GM19328 (cell line): Measurements from ENCODE around the gene ANO10.
A peak's percentile ranks its signal among the peaks of the same experiment; 100 is the strongest.
"Not testable (repeated sequence)": the region's sequence is repeated elsewhere in the genome, so short reads cannot be mapped to it uniquely, and the experiment has no call there.

Experiments
- ATAC-seq: cut with Tn5 transposase; IDR thresholded peaks from one replicate; pipeline ENCODE4 v1.9.1; 2021; ENCODE audit warnings: mild to moderate bottlenecking, moderate library complexity; ENCODE audit not compliant: unreplicated experiment

The ANO10 gene, protein sequence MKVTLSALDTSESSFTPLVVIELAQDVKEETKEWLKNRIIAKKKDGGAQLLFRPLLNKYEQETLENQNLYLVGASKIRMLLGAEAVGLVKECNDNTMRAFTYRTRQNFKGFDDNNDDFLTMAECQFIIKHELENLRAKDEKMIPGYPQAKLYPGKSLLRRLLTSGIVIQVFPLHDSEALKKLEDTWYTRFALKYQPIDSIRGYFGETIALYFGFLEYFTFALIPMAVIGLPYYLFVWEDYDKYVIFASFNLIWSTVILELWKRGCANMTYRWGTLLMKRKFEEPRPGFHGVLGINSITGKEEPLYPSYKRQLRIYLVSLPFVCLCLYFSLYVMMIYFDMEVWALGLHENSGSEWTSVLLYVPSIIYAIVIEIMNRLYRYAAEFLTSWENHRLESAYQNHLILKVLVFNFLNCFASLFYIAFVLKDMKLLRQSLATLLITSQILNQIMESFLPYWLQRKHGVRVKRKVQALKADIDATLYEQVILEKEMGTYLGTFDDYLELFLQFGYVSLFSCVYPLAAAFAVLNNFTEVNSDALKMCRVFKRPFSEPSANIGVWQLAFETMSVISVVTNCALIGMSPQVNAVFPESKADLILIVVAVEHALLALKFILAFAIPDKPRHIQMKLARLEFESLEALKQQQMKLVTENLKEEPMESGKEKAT

GRCh38 chr3:43621656-43622432 lies at the start of gene ANO10:
Gene ANO10, minus strand, starts transcription at chr3:43622011. Its CDS starts 16,159 bp downstream, at chr3:43605852.
- ATAC-seq: peak; percentile 95

DNA sequence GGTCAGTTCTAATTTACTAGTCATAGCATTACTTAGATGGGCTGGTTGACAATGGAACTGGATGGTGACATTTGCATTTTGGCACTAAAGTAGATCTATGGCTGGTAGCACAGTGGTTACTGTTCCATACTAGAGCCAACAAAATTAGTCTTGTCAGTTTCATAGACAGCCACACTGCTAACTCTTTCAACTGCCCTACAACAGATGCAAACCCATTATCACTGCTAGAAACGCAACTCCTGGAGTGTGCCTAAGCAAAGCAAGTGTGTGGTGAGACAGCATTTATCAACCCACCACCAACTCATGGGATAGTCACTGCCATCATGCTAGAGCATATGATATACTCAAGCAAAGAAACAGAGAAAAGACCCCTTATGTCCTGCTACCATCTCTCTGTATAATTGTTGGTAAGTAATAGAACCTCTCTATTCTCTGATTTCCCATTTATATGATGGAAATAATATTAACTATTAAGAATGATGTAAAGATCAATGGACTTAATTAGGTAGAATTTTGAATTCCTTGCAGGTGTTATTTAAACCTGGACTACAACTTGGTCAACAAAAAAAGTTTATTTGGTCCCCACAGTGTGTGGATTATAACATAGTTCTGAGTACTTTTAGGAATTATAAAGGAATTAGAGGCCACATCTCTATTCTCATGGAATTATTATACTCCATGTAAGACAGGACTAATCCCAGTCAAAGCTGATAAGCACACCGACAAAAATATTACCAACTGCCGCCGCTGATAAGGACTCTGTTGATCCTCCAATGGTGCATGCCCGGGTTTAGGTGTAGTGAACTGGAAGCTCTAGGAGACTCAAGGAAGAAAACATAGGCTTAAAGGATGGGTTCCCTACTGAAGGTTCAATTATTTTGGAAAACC lies 49.1 kb upstream of the ANO10 start:
- no peak for ATAC-seq

DNA sequence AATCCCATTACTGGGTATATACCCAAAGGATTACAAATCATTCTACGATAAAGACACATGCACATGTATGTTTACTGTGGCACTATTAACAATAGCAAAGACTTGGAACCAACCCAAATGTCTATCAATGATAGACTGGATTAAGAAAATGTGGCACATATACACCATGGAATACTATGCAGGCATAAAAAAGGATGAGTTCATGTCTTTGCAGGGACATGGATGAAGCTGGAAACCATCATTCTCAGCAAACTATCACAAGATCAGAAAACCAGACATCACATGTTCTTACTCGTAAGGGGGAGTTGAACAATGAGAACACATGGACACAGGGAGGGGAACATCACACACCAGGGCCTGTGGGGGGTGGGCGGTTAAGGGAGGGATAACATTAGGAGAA lies 43.2 kb upstream of the ANO10 start:
- ATAC-seq: not testable (repeated sequence)

GRCh38 chr3:43661376-43661775 lies 39.6 kb upstream of the ANO10 start:
- not testable (repeated sequence) for ATAC-seq

DNA sequence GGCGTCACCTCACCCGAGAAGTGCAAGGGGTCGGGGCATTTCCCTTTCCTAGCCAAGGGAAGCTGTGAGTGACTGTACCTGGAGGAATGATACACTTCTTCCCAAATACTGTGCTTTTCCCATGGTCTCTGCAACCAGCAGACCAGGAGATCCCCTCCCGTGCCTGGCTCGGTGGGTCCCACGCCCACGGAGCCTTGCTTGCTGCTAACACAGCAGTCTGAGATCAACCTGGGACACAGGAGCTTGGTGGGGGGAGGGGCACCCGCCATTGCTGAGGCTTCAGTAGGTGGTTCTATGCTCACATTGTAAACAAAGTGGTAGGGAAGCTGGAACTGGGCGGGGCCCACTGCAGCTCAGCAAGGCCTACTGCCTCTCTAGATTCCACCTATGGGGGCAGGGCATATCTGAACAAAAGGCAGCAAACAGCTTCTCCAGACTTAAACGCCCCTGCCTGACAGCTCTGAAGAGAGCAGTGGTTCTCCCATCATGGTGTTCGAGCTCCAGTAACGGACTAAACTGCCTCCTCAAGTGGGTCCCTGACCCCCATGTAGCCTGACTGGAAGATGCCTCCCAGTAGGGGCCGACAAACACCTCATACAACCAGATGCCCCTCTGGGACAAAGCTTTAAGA lies 37.6 kb upstream of the ANO10 start:
- ATAC-seq: no peak

- ATAC-seq: not testable (repeated sequence)
Observed at GRCh38 chr3:43656390-43656789, 34.6 kb upstream of the ANO10 start.

DNA sequence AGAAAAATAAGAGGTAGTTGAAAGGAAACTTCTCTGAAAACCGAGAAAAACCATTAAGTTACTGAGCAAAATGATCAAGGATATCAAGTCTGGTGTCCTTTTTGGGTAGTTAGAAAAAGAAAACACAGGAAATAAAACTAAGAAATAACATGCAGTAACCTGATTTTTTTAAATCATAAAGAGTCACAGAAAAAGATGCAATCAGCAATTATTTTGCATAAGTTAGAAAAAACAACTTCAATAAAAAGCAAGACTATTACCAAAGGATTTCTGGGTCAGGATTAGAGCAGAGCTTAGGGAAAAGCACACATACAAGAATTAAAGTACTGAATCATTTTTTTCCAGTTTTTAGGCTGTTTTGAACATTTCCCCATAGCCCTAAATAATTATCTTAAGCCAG lies 28.5 kb upstream of the ANO10 start:
- ATAC-seq: no peak

- no peak for ATAC-seq
Observed at GRCh38 chr3:43649365-43649968, 27.7 kb upstream of the ANO10 start.

DNA sequence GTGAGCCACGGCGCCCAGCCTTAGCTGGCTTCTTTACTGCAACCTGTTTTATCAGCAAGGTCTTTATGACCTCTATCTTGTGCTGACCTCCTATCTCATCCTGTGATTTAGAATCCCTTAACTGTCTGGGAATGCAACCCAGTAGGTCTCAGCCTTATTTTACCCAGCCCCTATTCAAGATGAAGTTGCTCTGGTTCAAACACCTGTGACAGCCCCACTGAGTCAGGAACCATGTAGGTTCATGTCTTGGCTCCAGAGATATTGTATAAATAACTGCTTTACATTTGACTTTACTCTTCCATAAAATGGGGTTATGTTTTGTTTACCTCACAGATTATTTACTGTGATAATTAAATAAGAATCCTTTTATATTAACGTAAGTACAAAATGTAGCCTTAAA lies 27.1 kb upstream of the ANO10 start:
- ATAC-seq: no peak

GRCh38 chr3:43647331-43648166 lies 25.7 kb upstream of the ANO10 start:
- ATAC-seq: no peak

DNA sequence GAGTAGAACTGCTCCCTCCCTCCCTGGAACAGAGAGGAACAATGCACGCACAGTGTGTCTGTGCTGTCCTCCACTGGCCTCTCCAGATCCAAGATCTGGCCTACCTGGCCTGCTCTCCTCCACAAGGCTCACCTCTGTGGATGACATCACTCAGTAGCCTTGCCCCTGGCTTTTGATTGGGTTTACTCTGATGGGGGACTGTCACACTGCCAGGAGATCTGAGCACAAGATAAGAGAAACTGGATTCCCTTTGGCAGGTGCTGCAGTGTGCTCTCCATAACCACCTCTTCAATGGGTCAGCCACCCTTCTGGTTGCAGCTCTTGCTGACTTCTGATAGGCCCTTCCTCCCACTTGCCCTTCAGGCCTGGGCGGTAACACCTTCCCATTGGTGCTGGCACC lies 22.6 kb upstream of the ANO10 start:
- no peak for ATAC-seq

DNA sequence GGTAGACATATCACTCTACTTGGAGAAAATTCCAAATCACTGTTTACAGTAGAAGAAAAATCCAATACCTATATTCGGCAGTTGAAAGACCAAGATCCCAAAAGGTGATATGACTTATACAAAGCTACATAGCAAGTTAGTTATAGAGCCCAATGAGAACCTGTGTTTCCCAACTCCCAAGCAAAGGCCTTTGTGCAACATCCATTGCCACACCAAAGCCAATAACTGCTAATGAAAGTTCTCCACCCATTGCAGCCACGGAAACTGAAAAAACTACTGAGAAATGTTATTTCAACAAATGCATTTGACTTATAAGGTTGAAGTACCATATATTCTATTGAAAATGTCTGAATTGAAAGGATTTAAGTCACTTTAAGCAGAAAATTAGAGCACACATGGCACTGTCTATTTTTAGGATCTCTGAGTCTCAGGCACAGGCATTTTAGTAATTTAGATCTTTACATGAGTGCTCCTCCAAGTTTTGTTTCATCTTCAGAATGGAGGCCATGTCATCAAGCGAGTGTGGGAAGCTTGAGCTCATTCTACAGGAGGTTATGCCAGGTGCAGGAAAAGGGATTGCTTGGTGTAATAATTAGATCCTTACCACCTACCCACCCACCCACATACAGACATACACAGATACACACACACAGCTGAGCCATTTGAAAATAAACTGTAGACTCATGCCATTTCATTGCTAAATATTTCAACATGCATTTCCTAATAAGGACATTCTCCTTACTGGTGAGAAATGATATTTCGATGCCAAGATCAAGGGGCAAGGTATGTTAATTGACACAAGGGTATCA lies 19.7 kb upstream of the ANO10 start:
- no peak for ATAC-seq

DNA sequence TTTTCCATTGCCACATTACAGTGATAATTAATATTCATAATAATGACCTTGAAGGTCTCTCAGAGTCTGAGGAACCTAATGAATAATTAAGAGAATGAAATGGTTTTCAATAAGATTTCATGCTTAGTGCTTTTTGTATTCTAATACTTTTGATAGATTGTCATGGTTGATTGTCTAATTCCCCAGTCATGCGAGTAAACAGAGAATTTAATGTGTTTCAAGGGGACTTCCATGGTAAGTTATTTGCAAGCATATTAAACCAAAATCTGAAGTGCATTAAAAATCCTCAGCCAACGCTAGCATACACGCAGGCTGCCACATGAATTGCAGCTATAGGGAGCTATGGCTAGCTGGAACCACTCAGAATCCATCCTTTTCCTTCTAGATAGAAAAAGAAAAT lies 18.9 kb upstream of the ANO10 start:
- no peak for ATAC-seq

DNA sequence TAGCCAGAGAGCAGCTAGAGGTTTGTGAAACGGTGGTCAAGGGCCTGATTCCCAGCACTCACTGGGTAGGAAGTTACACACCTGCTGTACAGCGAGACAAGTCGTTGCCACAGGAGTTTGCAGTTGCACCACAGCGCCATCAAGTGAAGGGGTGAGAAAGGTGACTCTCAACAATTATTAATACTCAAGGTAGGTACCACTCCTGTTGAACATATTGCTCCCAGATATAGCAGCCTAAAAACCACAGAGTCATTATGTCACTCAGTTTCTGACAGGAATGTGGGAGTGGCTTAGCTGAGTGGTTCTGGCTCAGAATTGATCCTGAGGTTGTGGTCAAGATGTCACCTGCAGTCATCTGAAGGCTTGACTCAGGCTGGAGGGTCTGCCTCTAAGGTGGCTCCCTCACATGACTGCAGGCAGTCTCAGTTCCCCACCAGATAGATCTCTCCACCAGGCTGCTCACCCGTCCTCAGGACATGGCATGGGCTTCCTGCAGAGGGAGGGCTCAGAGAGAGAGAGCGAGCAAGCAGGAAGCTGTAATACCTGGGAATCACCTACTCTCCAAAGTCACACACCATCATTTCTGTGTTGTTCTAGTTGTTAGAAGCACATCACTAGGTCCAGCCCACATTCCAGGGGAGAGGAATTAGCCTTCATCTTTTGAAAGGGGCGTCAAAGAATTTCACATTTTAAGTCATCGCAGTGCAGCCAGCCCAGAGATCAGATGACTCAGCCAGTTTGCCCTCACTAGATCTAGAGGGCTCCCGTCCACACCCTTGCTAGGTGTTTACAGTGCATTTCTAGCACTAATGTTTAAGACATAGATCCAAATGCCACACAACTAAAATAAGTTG lies 17.0 kb upstream of the ANO10 start:
- no peak for ATAC-seq

DNA sequence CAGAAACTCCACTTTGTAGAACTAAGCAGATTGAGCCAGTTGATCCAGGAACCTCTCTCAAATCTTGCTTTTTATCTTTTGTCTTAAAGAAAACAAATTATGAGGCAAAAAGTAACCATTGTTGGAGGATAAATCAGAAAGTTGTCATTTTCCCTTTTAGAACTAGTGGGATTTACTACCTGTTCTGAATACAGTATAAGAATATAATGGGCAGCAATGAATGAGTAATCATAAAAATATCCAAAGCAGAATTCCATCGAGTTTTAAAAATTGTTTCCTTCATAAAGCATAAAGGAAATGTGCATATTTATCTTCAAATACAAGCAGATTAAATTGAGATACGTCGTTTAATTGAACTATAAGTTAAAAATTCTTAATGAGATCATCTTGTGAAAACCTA lies 15.9 kb upstream of the ANO10 start:
- ATAC-seq: no peak

- no peak for ATAC-seq
Observed at GRCh38 chr3:43632986-43633385, 11.2 kb upstream of the ANO10 start.

DNA sequence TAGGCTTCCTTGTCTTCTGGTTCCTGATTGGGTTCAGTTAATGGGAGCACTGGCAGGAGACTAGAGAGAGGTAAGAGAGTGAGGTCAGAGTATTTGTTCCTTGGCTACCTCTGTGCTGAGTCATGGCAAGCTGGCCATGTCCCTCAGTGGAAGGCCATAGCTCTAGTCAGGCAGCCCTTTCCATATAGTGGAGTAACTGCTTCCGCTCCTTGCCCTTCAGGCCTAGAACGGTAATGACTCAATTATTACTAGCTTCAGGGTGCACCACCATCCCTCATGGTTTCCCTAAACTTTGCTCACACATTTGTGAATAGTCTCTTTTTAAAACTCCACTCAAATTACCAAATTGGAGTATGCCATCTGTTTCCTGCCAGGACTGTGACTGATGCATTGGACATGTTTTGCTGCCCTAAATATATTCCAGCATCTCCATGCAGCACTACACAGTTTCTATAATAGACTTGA lies 10.5 kb upstream of the ANO10 start:
- no peak for ATAC-seq
